NCI-H526 (cell line): Measurements from ENCODE around the gene ITGA5.

Source experiments
- DNase-seq, 2 experiments: peaks; one replicate each; lab custom pipeline; 2025; lab: John Stamatoyannopoulos, UW

The ITGA5 gene

GRCh38 chr12:54419088-54419887 lies at the start of gene ITGA5:
Gene ITGA5, minus strand, starts transcription at chr12:54419266. Its CDS starts 68 bp downstream, at chr12:54419198.
- DNase-seq: peak in 1 of 2 experiments; percentile 13

- peak; percentile 11 to 22 for DNase-seq
Measured at GRCh38 chr12:54465857-54466523, 46.9 kb upstream of the ITGA5 start.

- no peak for DNase-seq
Measured at GRCh38 chr12:54463484-54463883, 44.4 kb upstream of the ITGA5 start.

GRCh38 chr12:54463034-54463433 lies 44.0 kb upstream of the ITGA5 start:
- no peak for DNase-seq

- no peak for DNase-seq
Measured at GRCh38 chr12:54460317-54460923, 41.4 kb upstream of the ITGA5 start.

GRCh38 chr12:54459355-54459754 lies 40.3 kb upstream of the ITGA5 start:
- no peak for DNase-seq

GRCh38 chr12:54455760-54456469 lies 36.8 kb upstream of the ITGA5 start:
- no peak for DNase-seq

- no peak for DNase-seq
Measured at GRCh38 chr12:54452628-54453027, 33.6 kb upstream of the ITGA5 start.

GRCh38 chr12:54448344-54448743 lies 29.3 kb upstream of the ITGA5 start:
- no peak for DNase-seq

GRCh38 chr12:54447917-54448316 lies 28.9 kb upstream of the ITGA5 start:
- DNase-seq: no peak

GRCh38 chr12:54444206-54444605 lies 25.1 kb upstream of the ITGA5 start:
- no peak for DNase-seq

GRCh38 chr12:54443446-54443845 lies 24.4 kb upstream of the ITGA5 start:
- DNase-seq: no peak

GRCh38 chr12:54442961-54443360 lies 23.9 kb upstream of the ITGA5 start:
- no peak for DNase-seq

GRCh38 chr12:54442099-54442498 lies 23.0 kb upstream of the ITGA5 start:
- DNase-seq: no peak

- DNase-seq: peak in 1 of 2 experiments; percentile 62
Measured at GRCh38 chr12:54439521-54440255, 20.6 kb upstream of the ITGA5 start.

- no peak for DNase-seq
Measured at GRCh38 chr12:54439096-54439495, 20.0 kb upstream of the ITGA5 start.

GRCh38 chr12:54438517-54438916 lies 19.5 kb upstream of the ITGA5 start:
- DNase-seq: no peak

GRCh38 chr12:54437697-54438096 lies 18.6 kb upstream of the ITGA5 start:
- DNase-seq: no peak

GRCh38 chr12:54437243-54437642 lies 18.2 kb upstream of the ITGA5 start:
- DNase-seq: no peak

GRCh38 chr12:54432815-54433164 lies 13.7 kb upstream of the ITGA5 start:
- DNase-seq: no peak

- no peak for DNase-seq
Measured at GRCh38 chr12:54431911-54432814, 13.1 kb upstream of the ITGA5 start.
